AG09309 (cell line): ENCODE measurements around the gene IL23R.
"Not testable (repeated sequence)": the region's sequence is repeated elsewhere in the genome, so short reads cannot be mapped to it uniquely, and the experiment has no call there.

Experiments used
- DNase-seq: peaks from one replicate; pipeline ENCODE4 v3.0.0-alpha.2; 2010; ENCODE audit warnings: low read depth
- H3K4me3 ChIP-seq: 2 replicates; pipeline ENCODE4 v1.5.1; 2011; ENCODE audit warnings: mild to moderate bottlenecking, low read depth, low read length, moderate library complexity; ENCODE audit not compliant: control insufficient read depth
- TF ChIP-seq, protein P1 (sequence below): IDR thresholded peaks from 2 replicates; pipeline ENCODE4 v1.5.1; 2011; ENCODE audit warnings: mild to moderate bottlenecking, low read depth, low read length, inconsistent platforms; ENCODE audit not compliant: insufficient read depth, control insufficient read depth; ENCODE audit errors: missing control alignments

IL23R gene

GRCh38 chr1:67201891-67202290 lies 35.6 kb downstream of the IL23R start:
- TF ChIP-seq, protein P1, sequence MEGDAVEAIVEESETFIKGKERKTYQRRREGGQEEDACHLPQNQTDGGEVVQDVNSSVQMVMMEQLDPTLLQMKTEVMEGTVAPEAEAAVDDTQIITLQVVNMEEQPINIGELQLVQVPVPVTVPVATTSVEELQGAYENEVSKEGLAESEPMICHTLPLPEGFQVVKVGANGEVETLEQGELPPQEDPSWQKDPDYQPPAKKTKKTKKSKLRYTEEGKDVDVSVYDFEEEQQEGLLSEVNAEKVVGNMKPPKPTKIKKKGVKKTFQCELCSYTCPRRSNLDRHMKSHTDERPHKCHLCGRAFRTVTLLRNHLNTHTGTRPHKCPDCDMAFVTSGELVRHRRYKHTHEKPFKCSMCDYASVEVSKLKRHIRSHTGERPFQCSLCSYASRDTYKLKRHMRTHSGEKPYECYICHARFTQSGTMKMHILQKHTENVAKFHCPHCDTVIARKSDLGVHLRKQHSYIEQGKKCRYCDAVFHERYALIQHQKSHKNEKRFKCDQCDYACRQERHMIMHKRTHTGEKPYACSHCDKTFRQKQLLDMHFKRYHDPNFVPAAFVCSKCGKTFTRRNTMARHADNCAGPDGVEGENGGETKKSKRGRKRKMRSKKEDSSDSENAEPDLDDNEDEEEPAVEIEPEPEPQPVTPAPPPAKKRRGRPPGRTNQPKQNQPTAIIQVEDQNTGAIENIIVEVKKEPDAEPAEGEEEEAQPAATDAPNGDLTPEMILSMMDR: no peak
- DNase-seq: no peak

DNA sequence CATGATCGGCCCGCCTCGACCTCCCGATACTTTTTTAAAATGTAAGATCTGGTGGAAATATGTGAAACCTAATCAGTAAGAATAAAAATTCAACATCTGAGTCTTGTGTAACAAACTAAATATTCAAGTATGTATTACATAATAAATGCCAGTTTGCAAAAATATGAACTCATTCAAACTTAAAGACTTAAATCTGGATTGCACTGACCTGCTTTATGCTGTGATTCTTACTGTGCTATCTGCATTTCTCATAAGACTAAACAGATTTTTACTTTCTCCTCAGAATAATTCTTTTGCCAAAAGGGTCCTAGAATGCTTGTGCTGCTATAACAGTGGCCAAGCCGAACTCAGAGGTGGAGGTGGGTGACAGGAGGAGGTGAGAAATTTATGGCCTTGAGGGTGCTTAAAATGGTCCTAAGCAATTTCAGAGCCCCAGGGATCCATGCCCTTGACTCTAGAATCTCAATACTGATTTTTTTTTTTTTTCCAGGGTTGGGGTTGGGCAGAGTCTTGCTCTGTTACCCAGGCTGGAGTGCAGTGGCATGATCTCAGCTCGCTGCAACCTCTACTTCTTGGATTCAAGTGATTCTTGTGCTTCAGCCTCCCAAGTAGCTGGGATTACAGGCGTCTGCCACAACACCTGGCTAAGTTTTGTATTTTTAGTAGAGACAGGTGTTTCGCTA lies 38.2 kb downstream of the IL23R start:
- H3K4me3 ChIP-seq: no peak overlapping the region
- DNase-seq: no peak
- TF ChIP-seq, protein P1: no peak

More at GRCh38 chr1:67201891-67202290, 35.6 kb downstream of the IL23R start:
- no peak overlapping the region for H3K4me3 ChIP-seq

DNA sequence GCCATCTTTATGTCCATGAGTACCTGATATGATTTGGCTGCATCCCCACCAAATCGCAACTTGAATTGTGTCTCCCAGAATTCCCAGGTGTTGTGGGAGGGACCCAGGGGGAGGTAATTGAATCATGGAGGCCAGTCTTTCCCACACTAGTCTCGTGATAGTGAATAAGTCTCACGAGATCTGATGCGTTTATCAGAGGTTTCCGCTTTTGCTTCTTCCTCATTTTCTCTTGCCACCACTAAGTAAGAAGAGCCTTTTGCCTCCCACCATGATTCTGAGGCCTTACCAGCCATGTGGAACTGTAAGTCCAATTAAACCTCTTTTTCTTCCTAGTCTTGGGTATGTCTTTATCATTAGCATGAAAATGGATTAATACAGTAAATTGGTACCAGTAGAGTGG lies 41.1 kb downstream of the IL23R start:
- DNase-seq, H3K4me3 ChIP-seq: not testable (repeated sequence)

DNA sequence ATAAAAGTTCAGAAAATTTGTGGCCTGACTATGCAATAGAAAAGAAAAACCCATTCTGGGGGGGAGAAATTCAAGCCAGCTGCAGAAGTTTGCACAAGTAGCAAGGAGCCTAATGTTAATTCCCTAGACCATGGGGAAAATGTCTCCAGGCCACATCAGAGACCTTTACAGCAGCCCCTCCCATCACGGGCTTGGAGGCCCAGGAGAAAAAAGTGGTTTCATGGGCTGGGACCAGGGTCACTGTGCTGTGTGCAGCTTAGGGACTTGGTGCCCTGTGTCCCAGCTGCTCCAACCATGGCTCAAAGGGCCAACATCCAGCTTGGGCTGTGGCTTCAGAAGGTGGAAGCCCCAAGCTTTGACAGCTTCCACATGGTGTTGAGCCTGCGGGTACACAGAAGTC lies 42.0 kb downstream of the IL23R start:
- TF ChIP-seq, protein P1: no peak
- DNase-seq: no peak

GRCh38 chr1:67209521-67209920 lies 43.3 kb downstream of the IL23R start:
- TF ChIP-seq, protein P1: no peak
- no peak overlapping the region for H3K4me3 ChIP-seq
- DNase-seq: no peak

More for the DNA sequence above, 42.0 kb downstream of the IL23R start:
- no peak overlapping the region for H3K4me3 ChIP-seq

- no peak for DNase-seq
- H3K4me3 ChIP-seq: no peak overlapping the region
- TF ChIP-seq, protein P1: peak; percentile 63
Observed at GRCh38 chr1:67211589-67212563, 45.6 kb downstream of the IL23R start.

GRCh38 chr1:67213164-67213563 lies 46.9 kb downstream of the IL23R start:
- TF ChIP-seq, protein P1: peak; percentile 66
- H3K4me3 ChIP-seq: no peak overlapping the region
- no peak for DNase-seq
